ENCODE results near the gene MELK. TPM values are rescaled to one million over a fixed set of nuclear protein-coding genes. Genes with fewer than 3 reads are reported as not detected.

MELK gene
- total RNA-seq, 1 experiment from 2014 or later: 70.6 TPM

- in situ Hi-C loops (cut with HindIII; ENCODE audit: low sequenced_read_pairs): no loop called here
- no peak for DNase-seq (ENCODE audit: low spot score)
Measured at GRCh38 chr9:36721846-36722588, 149.3 kb downstream of the MELK start.

GRCh38 chr9:36725777-36726356 is 153.2 kb downstream of the MELK start:
- DNase-seq (ENCODE audit: low spot score): no peak
- in situ Hi-C loops (cut with HindIII; ENCODE audit: low sequenced_read_pairs): no loop called here

Other genes with a start within 250 kb of the MELK start
- gene RNF38, start 172.6 kb upstream of the MELK start, total RNA-seq (2014; rRNA removed; shearing (Covaris generic)): 5.4 and 11.2 TPM in 2 replicates

Data from G401 (cell line).